Activated CD8-positive, alpha-beta T cell treated with anti-CD3 and anti-CD28 coated beads, Interleukin-2, amount 10 ng/mL, durations not matched to agents 7 days and 5 days (primary cell): ENCODE measurements around the gene GRAMD2B. TPM values are rescaled to one million over a fixed set of nuclear protein-coding genes. Genes with fewer than 3 reads are reported as not detected.
A peak's percentile ranks its signal among the peaks of the same experiment; 100 is the strongest.

Experiments used
- ATAC-seq: fragments of 150-1000 bp; cut with Tn5 transposase; one replicate; pipeline ENCODE4 v1.10.0; 2021; ENCODE audit warnings: moderate library complexity
- CTCF ChIA-PET: fragments of 350-600 bp; sonication (Branson Sonifier 250); formaldehyde crosslinking; loops from one replicate; lab custom pipeline; 2021; ENCODE audit warnings: antibody characterized with exemption; lab: Charles Lee
- POLR2A ChIA-PET: fragments of 350-600 bp; sonication (Branson Sonifier 250); formaldehyde crosslinking; loops from one replicate; lab custom pipeline; 2021; ENCODE audit warnings: antibody characterized with exemption; lab: Charles Lee
- DNase-seq: peaks from one replicate; pipeline ENCODE4 v3.0.0-alpha.2; 2020
- H3K27ac Mint-ChIP-seq: one replicate; pipeline ENCODE4 v1.8.0; 2021; ENCODE audit warnings: mild to moderate bottlenecking, mixed read lengths
- H3K27me3 Mint-ChIP-seq: one replicate; pipeline ENCODE4 v1.8.0; 2021; ENCODE audit warnings: low read depth, mixed read lengths
- H3K36me3 Mint-ChIP-seq: one replicate; pipeline ENCODE4 v1.8.0; 2021; ENCODE audit warnings: low read depth, mixed read lengths
- H3K4me1 Mint-ChIP-seq: one replicate; pipeline ENCODE4 v1.8.0; 2021; ENCODE audit warnings: low read depth, mixed read lengths
- H3K4me3 Mint-ChIP-seq: one replicate; pipeline ENCODE4 v1.8.0; 2021; ENCODE audit warnings: mild to moderate bottlenecking, mixed read lengths
- H3K9me3 Mint-ChIP-seq: one replicate; pipeline ENCODE4 v1.8.0; 2022; ENCODE audit warnings: mixed read lengths; ENCODE audit not compliant: insufficient read depth
- total RNA-seq, 2 experiments: library from RNA; stranded (reverse); gene quantifications; one replicate each; pipeline ENCODE4 v1.2.3, GENCODE V29; 2021

GRAMD2B gene
- total RNA-seq, 2 experiments from 2014 or later, result 3.3 to 6.5 TPM

GRCh38 chr5:126499853-126500342 is 76.7 kb downstream of the GRAMD2B start:
- ATAC-seq (peak; percentile 76), DNase-seq (peak; percentile 56)
- Mint-ChIP-seq H3K4me1 (peaks cover 5% of the 10 kb centered on the region), H3K9me3 (no peaks in the 10 kb centered on the region), H3K4me3 (no peak overlapping the region), H3K27me3 (no peaks in the 10 kb centered on the region), H3K36me3 (no peaks in the 10 kb centered on the region), H3K27ac (no peak overlapping the region)
- POLR2A ChIA-PET, result interaction anchor here (1.0 to 1.5 kb wide), 5 partner anchors 43 to 132 kb away, joined by 3 read pairs; partner anchors contain the start of gene GRAMD2B
- CTCF ChIA-PET, result interaction anchor here (0.5 to 3.7 kb wide), 42 partner anchors 9 to 469 kb away, joined by 3 to 89 read pairs (median 6); partner anchors contain the start of genes GRAMD2B and PHAX

GRCh38 chr5:126501448-126501847 is 78.2 kb downstream of the GRAMD2B start:
- no peak for DNase-seq
- Mint-ChIP-seq H3K9me3 (no peaks in the 10 kb centered on the region), H3K36me3 (no peaks in the 10 kb centered on the region), H3K27ac (no peak overlapping the region), H3K4me3 (no peak overlapping the region), H3K4me1 (peaks cover 5% of the 10 kb centered on the region), H3K27me3 (no peaks in the 10 kb centered on the region)
- ATAC-seq, result no peak
- POLR2A ChIA-PET, result no interaction called here
- CTCF ChIA-PET, result interaction anchor here (0.9 to 3.7 kb wide), 13 partner anchors 11 to 163 kb away, joined by 3 to 89 read pairs (median 17); no protein-coding TSS in a partner anchor

GRCh38 chr5:126503602-126504104 is 80.4 kb downstream of the GRAMD2B start:
- no peak for DNase-seq
- no peaks in the 10 kb centered on the region for H3K9me3 Mint-ChIP-seq
- peaks cover 11% of the 10 kb centered on the region for H3K4me1 Mint-ChIP-seq
- no peaks in the 10 kb centered on the region for H3K36me3 Mint-ChIP-seq
- no peaks in the 10 kb centered on the region for H3K27me3 Mint-ChIP-seq
- no peak overlapping the region for H3K27ac Mint-ChIP-seq
- ChIA-PET POLR2A (no interaction called here), CTCF (interaction anchor here (1.1 kb wide), 1 partner anchor 150 kb away, joined by 5 read pairs; no protein-coding TSS in a partner anchor)
- no peak overlapping the region for H3K4me3 Mint-ChIP-seq
- no peak for ATAC-seq

- Mint-ChIP-seq H3K36me3 (no peaks in the 10 kb centered on the region), H3K4me1 (peaks cover 19% of the 10 kb centered on the region), H3K9me3 (no peaks in the 10 kb centered on the region), H3K27me3 (no peaks in the 10 kb centered on the region), H3K4me3 (no peak overlapping the region), H3K27ac (no peak overlapping the region)
- DNase-seq (no peak), ATAC-seq (no peak)
- ChIA-PET POLR2A (no interaction called here), CTCF (no interaction called here)
These were observed 82.9 kb downstream of the GRAMD2B start for GRCh38 chr5:126506079-126506478.

- Mint-ChIP-seq H3K9me3 (no peaks in the 10 kb centered on the region), H3K4me1 (peaks cover 19% of the 10 kb centered on the region), H3K4me3 (peak overlapping the region; percentile 54), H3K27ac (peak overlapping the region; percentile 83), H3K27me3 (no peaks in the 10 kb centered on the region), H3K36me3 (no peaks in the 10 kb centered on the region)
- CTCF ChIA-PET, result interaction anchor here (0.7 to 2.2 kb wide), 4 partner anchors 9 to 93 kb away, joined by 3 to 19 read pairs (median 5); partner anchors contain the start of gene PHAX
- ATAC-seq (peak; percentile 51), DNase-seq (peak; percentile 25)
- POLR2A ChIA-PET, result no interaction called here
These were observed 85.2 kb downstream of the GRAMD2B start for GRCh38 chr5:126508251-126508961.

GRCh38 chr5:126508962-126509279 is 85.7 kb downstream of the GRAMD2B start:
- H3K9me3 Mint-ChIP-seq, result no peaks in the 10 kb centered on the region
- no peaks in the 10 kb centered on the region for H3K36me3 Mint-ChIP-seq
- H3K27me3 Mint-ChIP-seq, result no peaks in the 10 kb centered on the region
- H3K4me3 Mint-ChIP-seq, result peak overlapping the region; percentile 54
- DNase-seq (peak; percentile 28), ATAC-seq (peak; percentile 65)
- peak overlapping the region; percentile 83 for H3K27ac Mint-ChIP-seq
- CTCF ChIA-PET, result interaction anchor here (0.7 to 2.2 kb wide), 4 partner anchors 9 to 92 kb away, joined by 3 to 19 read pairs (median 5); partner anchors contain the start of gene PHAX
- peaks cover 19% of the 10 kb centered on the region for H3K4me1 Mint-ChIP-seq
- POLR2A ChIA-PET, result no interaction called here

GRCh38 chr5:126509339-126509738 is 86.1 kb downstream of the GRAMD2B start:
- ChIA-PET POLR2A (no interaction called here), CTCF (interaction anchor here (0.7 to 2.2 kb wide), 3 partner anchors 10 to 92 kb away, joined by 4 to 19 read pairs (median 6); partner anchors contain the start of gene PHAX)
- H3K9me3 Mint-ChIP-seq, result no peaks in the 10 kb centered on the region
- H3K4me3 Mint-ChIP-seq, result no peak overlapping the region
- DNase-seq (no peak), ATAC-seq (no peak)
- H3K4me1 Mint-ChIP-seq, result peaks cover 19% of the 10 kb centered on the region
- no peak overlapping the region for H3K27ac Mint-ChIP-seq
- H3K27me3 Mint-ChIP-seq, result no peaks in the 10 kb centered on the region
- no peaks in the 10 kb centered on the region for H3K36me3 Mint-ChIP-seq

GRCh38 chr5:126511961-126512360 is 88.8 kb downstream of the GRAMD2B start:
- Mint-ChIP-seq H3K36me3 (no peaks in the 10 kb centered on the region), H3K9me3 (no peaks in the 10 kb centered on the region), H3K4me3 (no peak overlapping the region), H3K27me3 (peaks cover 2% of the 10 kb centered on the region), H3K27ac (no peak overlapping the region), H3K4me1 (peaks cover 19% of the 10 kb centered on the region)
- CTCF ChIA-PET, result interaction anchor here (1.3 to 4.0 kb wide), 4 partner anchors 12 to 158 kb away, joined by 3 to 21 read pairs (median 6); no protein-coding TSS in a partner anchor
- ATAC-seq (no peak), DNase-seq (no peak)
- POLR2A ChIA-PET, result interaction anchor here (0.9 kb wide), 1 partner anchor 19 kb away, joined by 3 read pairs; no protein-coding TSS in a partner anchor

GRCh38 chr5:126512451-126512850 is 89.2 kb downstream of the GRAMD2B start:
- peaks cover 19% of the 10 kb centered on the region for H3K4me1 Mint-ChIP-seq
- DNase-seq (no peak), ATAC-seq (no peak)
- H3K36me3 Mint-ChIP-seq, result no peaks in the 10 kb centered on the region
- no peak overlapping the region for H3K27ac Mint-ChIP-seq
- H3K9me3 Mint-ChIP-seq, result no peaks in the 10 kb centered on the region
- H3K27me3 Mint-ChIP-seq, result peaks cover 2% of the 10 kb centered on the region
- H3K4me3 Mint-ChIP-seq, result no peak overlapping the region
- POLR2A ChIA-PET, result interaction anchor here (0.9 kb wide), 1 partner anchor 19 kb away, joined by 3 read pairs; no protein-coding TSS in a partner anchor
- CTCF ChIA-PET, result interaction anchor here (1.3 to 4.0 kb wide), 4 partner anchors 13 to 159 kb away, joined by 3 to 21 read pairs (median 6); no protein-coding TSS in a partner anchor

GRCh38 chr5:126513302-126513701 is 90.1 kb downstream of the GRAMD2B start:
- no peak overlapping the region for H3K4me3 Mint-ChIP-seq
- no peaks in the 10 kb centered on the region for H3K9me3 Mint-ChIP-seq
- DNase-seq (no peak), ATAC-seq (no peak)
- H3K27me3 Mint-ChIP-seq, result peaks cover 2% of the 10 kb centered on the region
- POLR2A ChIA-PET, result no interaction called here
- H3K36me3 Mint-ChIP-seq, result no peaks in the 10 kb centered on the region
- H3K27ac Mint-ChIP-seq, result no peak overlapping the region
- CTCF ChIA-PET, result interaction anchor here (1.3 to 4.0 kb wide), 4 partner anchors 14 to 160 kb away, joined by 3 to 21 read pairs (median 6); no protein-coding TSS in a partner anchor
- peaks cover 16% of the 10 kb centered on the region for H3K4me1 Mint-ChIP-seq

GRCh38 chr5:126513703-126514102 is 90.5 kb downstream of the GRAMD2B start:
- Mint-ChIP-seq H3K4me1 (peaks cover 12% of the 10 kb centered on the region), H3K27ac (no peak overlapping the region), H3K9me3 (no peaks in the 10 kb centered on the region), H3K27me3 (peaks cover 2% of the 10 kb centered on the region), H3K36me3 (no peaks in the 10 kb centered on the region), H3K4me3 (no peak overlapping the region)
- ATAC-seq (no peak), DNase-seq (no peak)
- ChIA-PET POLR2A (no interaction called here), CTCF (interaction anchor here (4.0 kb wide), 1 partner anchor 14 kb away, joined by 21 read pairs; no protein-coding TSS in a partner anchor)
